ENCODE data around the gene ELFN1. TPM values are rescaled to one million over a fixed set of nuclear protein-coding genes. Genes with fewer than 3 reads are reported as not detected.
"Not testable (repeated sequence)": the region's sequence is repeated elsewhere in the genome, so short reads cannot be mapped to it uniquely, and the experiment has no call there.

The ELFN1 gene
- total RNA-seq, 1 experiment from 2014 or later: 0.11 TPM

GRCh38 chr7:1712907-1713501 is 42.9 kb downstream of the ELFN1 start:
- no peak for DNase-seq (ENCODE audit: low read depth, low spot score)
- in situ Hi-C loops (cut with HindIII; ENCODE audit: low pct_unique_long_range_greater_than_20kb, low sequenced_read_pairs): no loop called here

GRCh38 chr7:1713502-1714484 is 43.7 kb downstream of the ELFN1 start:
- in situ Hi-C loops (cut with HindIII; ENCODE audit: low pct_unique_long_range_greater_than_20kb, low sequenced_read_pairs): no loop called here
- DNase-seq (ENCODE audit: low read depth, low spot score): no peak

- in situ Hi-C loops (cut with HindIII; ENCODE audit: low pct_unique_long_range_greater_than_20kb, low sequenced_read_pairs): no loop called here
- DNase-seq (ENCODE audit: low read depth, low spot score): no peak
Measured at GRCh38 chr7:1714583-1715330, 44.7 kb downstream of the ELFN1 start.

- no peak for DNase-seq (ENCODE audit: low read depth, low spot score)
- in situ Hi-C loops (cut with HindIII; ENCODE audit: low pct_unique_long_range_greater_than_20kb, low sequenced_read_pairs): no loop called here
Measured at GRCh38 chr7:1715331-1715625, 45.2 kb downstream of the ELFN1 start.

- in situ Hi-C loops (cut with HindIII; ENCODE audit: low pct_unique_long_range_greater_than_20kb, low sequenced_read_pairs): no loop called here
- DNase-seq (ENCODE audit: low read depth, low spot score): no peak
Measured at GRCh38 chr7:1715671-1716074, 45.6 kb downstream of the ELFN1 start.

GRCh38 chr7:1716263-1717094 is 46.4 kb downstream of the ELFN1 start:
- DNase-seq (ENCODE audit: low read depth, low spot score): no peak
- in situ Hi-C loops (cut with HindIII; ENCODE audit: low pct_unique_long_range_greater_than_20kb, low sequenced_read_pairs): no loop called here

GRCh38 chr7:1717095-1717483 is 47.0 kb downstream of the ELFN1 start:
- no peak for DNase-seq (ENCODE audit: low read depth, low spot score)
- in situ Hi-C loops (cut with HindIII; ENCODE audit: low pct_unique_long_range_greater_than_20kb, low sequenced_read_pairs): no loop called here

GRCh38 chr7:1717903-1718676 is 48.0 kb downstream of the ELFN1 start:
- in situ Hi-C loops (cut with HindIII; ENCODE audit: low pct_unique_long_range_greater_than_20kb, low sequenced_read_pairs): no loop called here
- no peak for DNase-seq (ENCODE audit: low read depth, low spot score)

- DNase-seq (ENCODE audit: low read depth, low spot score); in situ Hi-C loops (cut with HindIII; ENCODE audit: low pct_unique_long_range_greater_than_20kb, low sequenced_read_pairs): not testable (repeated sequence)
Measured at GRCh38 chr7:1718850-1719249, 48.8 kb downstream of the ELFN1 start.

GRCh38 chr7:1719256-1719655 is 49.2 kb downstream of the ELFN1 start:
- DNase-seq (ENCODE audit: low read depth, low spot score); in situ Hi-C loops (cut with HindIII; ENCODE audit: low pct_unique_long_range_greater_than_20kb, low sequenced_read_pairs): not testable (repeated sequence)

GRCh38 chr7:1719913-1720312 is 49.8 kb downstream of the ELFN1 start:
- DNase-seq (ENCODE audit: low read depth, low spot score): no peak
- in situ Hi-C loops (cut with HindIII; ENCODE audit: low pct_unique_long_range_greater_than_20kb, low sequenced_read_pairs): no loop called here

- in situ Hi-C loops (cut with HindIII; ENCODE audit: low pct_unique_long_range_greater_than_20kb, low sequenced_read_pairs): no loop called here
- DNase-seq (ENCODE audit: low read depth, low spot score): no peak
Measured at GRCh38 chr7:1720326-1720725, 50.2 kb downstream of the ELFN1 start.

- in situ Hi-C loops (cut with HindIII; ENCODE audit: low pct_unique_long_range_greater_than_20kb, low sequenced_read_pairs): no loop called here
- DNase-seq (ENCODE audit: low read depth, low spot score): no peak
Measured at GRCh38 chr7:1721047-1721690, 51.1 kb downstream of the ELFN1 start.

- DNase-seq (ENCODE audit: low read depth, low spot score): no peak
Measured at GRCh38 chr7:1723254-1723653, 53.2 kb downstream of the ELFN1 start.

GRCh38 chr7:1724118-1724910 is 54.2 kb downstream of the ELFN1 start:
- no peak for DNase-seq (ENCODE audit: low read depth, low spot score)
- in situ Hi-C loops (cut with HindIII; ENCODE audit: low pct_unique_long_range_greater_than_20kb, low sequenced_read_pairs): no loop called here

More at GRCh38 chr7:1723254-1723653, 53.2 kb downstream of the ELFN1 start:
- in situ Hi-C loops (cut with HindIII; ENCODE audit: low pct_unique_long_range_greater_than_20kb, low sequenced_read_pairs): no loop called here

GRCh38 chr7:1725199-1725690 is 55.2 kb downstream of the ELFN1 start:
- no peak for DNase-seq (ENCODE audit: low read depth, low spot score)

More at GRCh38 chr7:1725199-1725690, 55.2 kb downstream of the ELFN1 start:
- in situ Hi-C loops (cut with HindIII; ENCODE audit: low pct_unique_long_range_greater_than_20kb, low sequenced_read_pairs): no loop called here

All from SK-MEL-5 (cell line).